CD4-positive, alpha-beta T cell treated with Interferon gamma for 1 hour (primary cell): ENCODE data around the gene AGXT.
"Not testable (repeated sequence)": the region's sequence is repeated elsewhere in the genome, so short reads cannot be mapped to it uniquely, and the experiment has no call there.

Experiments
- DNase-seq: peaks from one replicate; pipeline ENCODE4 v3.0.0-alpha.2; 2020

Gene AGXT

DNA sequence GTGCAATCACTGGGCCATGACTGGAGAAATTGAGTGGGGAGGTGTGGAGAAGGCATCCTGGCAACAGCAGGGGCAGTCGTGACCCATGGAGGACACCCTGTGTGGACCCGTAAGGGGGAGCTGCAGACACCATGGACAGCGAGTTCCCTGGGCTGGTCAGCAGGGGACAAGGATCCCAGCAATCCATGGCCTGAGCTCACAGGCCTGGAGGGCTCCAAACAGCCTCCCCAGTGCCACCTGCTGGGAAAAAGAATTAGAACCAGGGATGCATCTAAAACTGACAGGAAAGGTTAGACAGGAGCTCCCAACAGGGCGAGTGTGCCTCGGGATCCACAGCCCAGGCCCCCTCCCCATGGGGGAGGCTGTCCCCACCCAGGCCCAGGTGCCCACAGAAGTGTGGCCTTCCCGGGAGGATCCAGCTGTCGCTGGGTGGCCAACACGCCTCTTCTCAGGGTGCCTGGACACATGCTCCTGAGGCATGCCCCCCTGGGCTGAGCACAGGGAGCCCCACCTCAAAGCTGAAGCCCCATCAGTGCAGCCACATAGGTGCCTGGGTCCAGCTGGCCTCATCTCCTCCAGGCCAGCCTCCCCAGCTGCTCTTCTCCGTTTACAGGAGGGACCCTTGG, 28.1 kb upstream of the AGXT start:
- DNase-seq = no peak

DNA sequence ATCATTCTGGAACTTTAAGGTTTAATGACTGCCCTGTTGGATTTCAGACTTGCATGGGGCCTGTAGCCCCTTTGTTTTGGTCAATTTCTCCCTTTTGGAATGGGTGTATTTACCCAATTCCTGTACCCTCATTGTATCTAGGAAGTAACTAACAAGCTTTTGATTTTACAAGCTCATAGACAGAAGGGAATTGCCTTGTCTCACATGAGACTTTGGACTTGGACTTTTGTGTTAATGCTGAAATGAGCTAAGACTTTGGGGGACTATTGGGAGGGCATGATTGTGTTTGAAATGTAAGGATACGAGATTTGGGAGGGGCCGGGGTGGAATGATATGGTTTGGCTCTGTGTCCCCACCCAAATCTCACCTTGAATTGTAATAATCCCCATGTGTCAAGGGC, 22.3 kb upstream of the AGXT start:
- not testable (repeated sequence) for DNase-seq

DNA sequence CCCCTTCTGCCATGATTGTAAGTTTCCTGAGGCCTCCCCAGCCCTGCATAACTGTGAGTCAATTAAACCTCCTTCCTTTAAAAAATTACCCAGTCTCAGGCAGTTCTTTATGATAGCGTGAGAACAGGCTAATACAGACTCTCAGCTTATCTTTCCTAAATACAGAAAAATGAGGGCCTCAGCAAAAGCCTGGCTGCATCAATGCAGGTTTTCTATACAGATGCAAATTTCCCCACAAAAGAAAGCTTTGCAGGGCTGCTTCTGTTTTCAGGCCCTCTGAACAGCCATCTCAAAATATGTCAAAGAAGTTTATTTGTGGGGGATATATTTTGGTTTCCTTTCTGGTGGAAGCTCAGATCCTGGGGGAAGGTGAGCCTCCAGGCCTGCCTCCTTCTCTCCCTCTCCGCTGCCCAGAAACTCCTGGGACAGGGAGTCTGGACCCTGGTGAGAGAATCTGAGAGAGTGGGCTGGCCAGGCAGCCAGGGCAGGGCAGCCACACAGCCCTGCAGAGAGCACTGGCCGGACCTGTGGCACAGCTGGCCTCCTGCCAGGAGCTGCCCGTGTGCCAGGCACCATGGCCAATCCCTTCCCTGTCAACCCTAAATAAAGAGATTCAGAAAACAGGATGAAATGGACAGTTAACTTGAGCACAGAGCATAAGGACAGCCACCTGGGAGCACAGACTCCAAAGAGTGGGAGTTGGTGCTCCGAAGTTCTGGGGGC, 21.6 kb upstream of the AGXT start:
- no peak for DNase-seq

DNA sequence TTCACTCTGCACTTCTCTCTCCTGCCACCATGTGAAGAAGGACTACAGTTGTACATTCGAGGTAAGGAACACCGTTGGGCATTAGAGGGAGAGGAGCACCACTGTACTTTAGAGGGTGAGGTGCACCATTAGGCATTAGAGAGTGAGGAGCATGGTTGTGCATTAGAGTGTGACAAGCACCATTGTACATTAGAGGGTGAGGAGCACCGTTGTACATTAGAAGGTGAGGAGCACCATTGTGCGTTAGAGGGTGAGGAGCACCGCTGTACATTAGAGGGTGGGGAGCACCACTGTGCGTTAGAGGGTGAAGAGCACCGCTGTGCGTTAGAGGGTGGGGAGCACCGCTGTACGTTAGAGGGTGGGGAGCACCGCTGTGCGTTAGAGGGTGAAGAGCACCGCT, 20.8 kb upstream of the AGXT start:
- no peak for DNase-seq

DNA sequence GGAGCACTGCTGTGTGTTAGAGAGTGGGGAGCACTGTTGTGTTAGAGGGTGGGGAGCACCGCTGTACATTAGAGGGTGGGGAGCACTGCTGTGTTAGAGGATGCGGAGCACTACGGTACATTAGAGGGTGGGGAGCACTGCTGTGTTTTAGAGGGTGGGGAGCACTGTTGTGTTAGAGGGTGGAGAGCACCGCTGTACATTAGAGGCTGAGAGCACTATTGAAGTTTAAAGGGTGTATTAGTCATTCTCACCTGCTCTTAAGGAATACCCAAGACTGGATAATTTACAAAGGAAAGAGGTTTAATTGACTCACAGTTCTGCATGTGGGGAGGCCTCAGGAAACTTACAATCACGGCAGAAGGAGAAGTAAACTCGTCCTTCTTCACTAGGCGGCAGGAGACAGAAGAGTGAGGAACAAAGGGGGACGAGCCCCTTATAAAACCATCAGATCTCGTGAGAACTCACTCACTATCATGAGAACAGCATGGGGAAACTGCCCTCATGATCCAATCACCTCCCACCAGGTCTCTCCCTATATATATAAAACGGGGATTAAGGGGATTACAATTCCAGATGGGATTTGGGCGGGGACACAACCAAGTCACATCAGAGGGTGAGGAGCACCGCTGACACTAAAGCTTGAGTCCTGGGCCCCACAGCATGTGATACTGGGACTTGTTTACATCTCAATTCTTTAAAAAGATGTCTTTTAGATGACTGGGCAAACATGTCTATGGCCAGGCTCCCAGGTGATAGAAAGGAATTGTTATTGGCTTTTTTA, 19.5 kb upstream of the AGXT start:
- DNase-seq = no peak

DNA sequence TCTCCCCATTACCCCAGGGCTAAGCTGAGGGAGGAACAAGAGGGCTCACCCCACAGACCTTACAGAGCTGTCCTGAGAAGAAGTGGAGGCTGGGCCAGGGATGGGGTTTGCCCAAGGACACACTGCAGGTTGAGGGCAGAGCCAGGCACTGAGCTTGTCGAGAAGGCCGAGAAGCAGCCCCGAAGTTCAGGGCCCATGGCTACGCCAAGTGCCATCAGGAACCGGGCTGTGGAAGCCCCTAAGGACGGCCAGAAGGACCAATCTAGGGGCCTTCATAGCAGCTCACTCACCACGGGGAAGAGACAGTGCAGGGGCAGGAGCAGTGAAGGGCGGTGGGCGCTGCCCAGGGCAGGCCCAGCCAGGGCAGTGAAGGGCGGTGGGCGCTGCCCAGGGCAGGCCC, 18.6 kb upstream of the AGXT start:
- DNase-seq = no peak

DNA sequence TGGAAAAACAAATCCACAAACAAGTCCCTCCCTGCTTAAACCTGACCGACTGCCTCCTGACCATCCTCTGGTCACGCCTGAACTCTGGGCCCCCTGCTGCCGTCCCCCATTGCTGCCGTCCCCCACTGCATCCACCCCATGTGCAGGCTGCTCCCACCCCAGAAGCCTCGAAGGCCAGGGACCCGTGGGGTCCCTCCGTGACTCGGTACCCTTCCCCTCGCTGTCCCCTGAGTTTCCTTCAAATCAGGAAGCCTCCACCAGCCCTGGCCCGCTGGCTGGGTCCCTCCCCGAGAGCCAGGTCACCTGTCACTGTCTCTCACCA, 17.9 kb upstream of the AGXT start:
- no peak for DNase-seq

DNA sequence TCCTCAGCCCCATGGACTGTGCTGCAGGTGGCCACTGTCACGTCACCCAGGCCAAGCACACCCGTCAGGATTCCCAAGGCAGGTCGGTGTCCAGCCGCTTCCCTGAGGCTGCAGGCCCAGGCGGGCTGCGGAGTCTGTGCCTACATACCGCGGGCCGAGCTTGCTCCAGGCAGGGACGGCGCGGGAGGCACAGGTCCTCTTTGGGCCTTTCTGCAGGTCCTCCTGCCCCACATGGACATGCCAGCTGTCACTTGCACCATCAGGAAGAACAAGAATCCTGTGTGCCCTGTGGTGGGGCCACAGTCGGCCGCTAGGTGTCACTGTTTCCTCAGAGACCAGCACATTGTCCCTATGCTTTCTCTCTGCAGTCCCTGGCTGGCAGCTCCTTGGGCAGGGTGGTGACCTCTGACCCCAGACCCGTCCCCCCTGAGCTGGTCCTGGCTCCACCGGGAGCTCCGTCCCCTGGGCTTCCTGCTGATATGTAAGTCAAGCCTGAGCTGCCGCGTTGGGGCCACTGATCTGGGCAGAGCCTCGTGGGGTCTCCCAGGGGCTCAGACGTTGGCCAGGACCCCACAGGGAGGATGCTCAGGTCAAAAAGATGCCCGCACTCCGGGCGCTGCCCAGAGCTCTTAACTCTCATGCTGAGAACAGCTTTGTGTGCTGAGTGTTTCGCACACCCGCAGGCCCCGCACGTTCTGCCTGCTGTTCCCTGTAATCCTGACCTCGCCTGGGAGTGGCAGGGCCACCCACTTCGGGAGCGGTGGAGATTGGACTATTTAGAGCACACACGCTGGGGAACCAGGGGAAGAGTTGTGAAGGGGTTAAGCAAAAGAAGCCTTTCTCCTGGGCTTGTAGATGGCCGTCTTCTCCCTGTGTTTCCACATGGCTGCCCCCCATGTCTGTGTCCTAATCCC, 17.3 kb upstream of the AGXT start:
- DNase-seq = peak; percentile 68

DNA sequence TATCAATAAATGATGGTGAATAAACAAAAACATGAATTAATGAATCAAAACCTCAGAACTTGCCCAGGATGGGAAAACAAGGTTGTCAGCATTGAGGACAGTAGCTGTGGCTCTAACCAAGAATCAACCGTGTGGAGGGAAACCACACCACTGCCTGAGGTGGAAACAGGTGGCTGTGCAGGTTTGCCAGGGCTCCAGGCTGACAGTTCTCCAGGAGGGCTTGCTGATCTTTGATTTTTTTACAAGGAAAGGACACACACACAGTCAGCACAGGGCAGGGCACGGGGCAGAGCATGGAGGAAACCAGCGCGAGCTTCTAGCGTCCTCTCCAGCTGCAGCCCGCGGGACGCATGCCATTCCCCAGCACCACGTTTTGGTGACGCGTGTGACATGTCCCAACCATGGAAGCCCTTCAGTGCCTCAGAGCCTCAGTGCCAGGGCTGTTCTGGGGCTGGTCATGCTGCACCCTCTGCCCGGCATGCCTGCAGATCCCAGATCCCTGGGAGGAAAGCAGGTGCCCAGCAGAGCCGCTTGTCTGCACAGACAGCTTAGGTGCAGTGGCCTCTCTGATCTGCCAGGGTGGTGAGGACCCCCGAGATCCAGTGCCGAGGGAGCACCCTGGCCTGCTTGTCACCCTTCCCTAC, 15.8 kb upstream of the AGXT start:
- no peak for DNase-seq

DNA sequence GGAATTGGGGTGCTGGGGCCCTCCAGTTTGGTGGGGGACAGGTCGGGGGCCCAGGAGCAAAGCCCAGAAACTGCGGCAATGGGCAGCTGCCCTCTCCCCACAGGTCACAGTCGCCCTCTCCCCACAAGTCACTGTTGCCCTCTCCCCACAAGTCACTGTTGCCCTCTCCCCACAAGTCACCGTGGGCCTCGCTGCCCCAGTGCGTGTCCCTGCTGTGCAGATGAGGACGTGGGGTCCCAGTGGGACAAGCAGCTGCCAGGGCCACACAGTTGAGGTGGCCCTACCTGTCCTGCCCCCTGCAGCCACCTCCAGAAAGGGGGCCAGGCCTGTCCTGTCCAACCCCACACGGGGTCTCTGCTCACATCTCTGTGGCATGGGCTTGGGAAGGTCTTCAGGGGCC, 13.0 kb upstream of the AGXT start:
- no peak for DNase-seq

DNA sequence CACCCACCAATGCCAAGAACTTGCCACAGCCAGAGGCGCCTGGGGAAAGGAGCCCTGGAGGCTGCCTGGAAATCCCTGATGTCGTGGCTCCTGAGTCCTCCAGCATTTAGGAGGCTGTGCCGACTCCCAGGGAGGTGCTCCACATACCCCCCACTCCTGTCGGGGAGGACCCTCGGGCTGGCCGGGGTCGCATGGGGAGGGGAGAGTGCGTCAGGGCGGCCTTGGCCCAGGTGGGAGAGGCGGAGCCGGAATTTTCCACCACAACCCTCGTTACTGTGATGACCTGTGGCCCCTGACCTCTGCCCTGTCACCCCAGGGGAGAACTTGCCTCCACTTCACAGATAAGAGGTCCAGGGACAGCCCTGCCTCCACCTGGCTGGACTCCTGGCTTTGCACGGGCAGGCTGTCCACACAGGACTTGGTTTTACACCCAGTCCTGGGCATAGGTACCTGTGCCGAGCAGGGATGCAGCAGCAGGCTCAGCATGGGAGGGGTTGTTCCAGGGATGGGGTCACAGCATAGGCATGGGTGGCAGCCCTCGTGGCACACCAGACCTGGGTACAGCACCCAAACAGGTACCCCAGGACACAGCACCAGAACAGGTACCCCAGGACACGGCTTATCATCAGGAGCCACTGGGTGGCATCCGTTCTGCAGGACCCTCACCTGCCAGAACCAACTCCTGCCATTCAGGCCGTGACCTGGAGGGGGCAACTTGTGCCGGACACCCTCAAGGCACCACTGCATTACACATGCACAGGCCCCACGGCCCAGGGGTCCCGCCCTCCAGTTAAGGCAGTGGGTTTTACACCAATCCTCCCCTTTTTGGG, 12.3 kb upstream of the AGXT start:
- no peak for DNase-seq

DNA sequence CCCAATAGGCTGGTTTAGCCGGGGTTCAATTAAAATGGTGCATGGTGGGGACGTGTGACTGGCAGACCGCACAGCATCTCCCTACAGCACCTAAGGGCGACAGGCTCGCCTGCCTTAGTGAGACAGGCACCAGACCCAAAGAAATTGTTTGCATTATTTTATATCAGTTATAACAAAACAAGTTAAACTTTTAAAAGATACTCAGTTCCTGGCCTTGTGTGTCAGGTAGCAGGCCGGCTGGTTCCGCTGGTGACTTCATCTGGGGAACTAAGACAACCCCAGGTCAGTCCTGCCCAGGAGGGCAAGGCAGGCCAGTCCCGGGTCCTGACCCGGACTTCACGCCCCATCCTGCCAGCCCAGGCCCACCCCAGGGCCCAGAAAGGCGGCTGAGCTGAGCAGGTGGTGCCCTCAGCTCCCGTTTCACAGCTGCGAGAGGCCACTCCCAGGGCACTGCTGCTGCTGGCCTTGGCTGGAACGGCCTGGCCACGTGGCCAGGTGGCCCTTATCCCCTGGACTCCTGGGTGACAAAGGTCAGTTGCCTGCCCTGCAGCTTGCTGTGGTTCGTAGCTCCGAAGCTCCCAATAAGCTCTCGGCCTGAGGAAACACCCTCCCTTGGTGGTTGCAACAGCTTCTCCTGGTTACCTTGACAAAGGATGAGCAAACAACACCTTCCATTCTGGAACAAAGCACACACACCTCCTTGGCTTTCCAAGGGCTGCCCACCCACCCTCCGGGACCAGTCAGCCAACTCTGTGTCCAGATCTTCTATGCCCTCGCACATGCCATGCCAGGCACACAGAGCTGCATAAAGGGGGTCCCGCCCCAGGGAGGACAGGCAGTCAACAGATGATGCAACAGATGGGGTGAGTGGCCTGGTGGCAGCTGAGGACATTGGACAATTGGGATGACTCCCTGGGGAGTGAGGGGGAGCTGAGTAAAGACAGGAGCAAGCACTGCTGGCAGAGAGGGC, 11.3 kb upstream of the AGXT start:
- no peak for DNase-seq

DNA sequence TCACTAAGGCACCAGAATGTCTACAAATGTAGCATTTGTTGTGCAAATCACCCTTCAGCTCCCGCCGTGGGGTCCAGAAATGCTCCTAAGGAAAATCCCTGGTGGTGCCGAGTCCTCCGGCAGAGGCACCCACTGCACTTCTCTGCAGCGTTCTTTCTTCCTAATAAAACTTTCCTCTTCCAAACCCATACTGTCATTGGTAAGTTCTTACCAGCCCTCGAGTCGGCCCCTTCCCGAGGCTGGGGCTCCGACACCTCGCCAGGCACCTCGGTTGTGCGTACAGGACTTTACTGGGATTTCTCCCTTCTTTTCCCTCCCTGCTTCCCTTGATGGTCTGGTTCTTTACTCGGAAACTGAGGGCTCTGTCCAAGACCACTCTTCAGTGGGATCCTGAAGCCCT, 10.3 kb upstream of the AGXT start:
- no peak for DNase-seq

DNA sequence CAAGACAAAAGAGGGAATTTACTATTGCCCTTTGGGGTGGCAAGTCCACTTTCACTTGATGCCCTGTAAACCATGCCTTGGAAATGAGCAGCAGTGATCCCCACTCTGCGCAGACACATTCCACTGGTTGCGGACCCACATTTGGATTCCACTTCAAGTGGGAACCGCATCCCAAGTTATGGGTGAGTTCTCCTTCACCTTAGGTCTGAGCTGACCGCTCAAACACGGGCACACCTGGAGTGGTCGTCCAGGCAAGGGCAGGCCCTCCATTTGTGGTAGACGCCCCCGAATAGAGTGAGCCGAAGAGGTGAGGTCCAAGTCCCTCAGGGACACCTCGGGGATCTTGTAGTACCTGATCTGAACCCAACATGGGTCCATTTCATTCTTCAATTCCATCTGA, 9.8 kb upstream of the AGXT start:
- no peak for DNase-seq

DNA sequence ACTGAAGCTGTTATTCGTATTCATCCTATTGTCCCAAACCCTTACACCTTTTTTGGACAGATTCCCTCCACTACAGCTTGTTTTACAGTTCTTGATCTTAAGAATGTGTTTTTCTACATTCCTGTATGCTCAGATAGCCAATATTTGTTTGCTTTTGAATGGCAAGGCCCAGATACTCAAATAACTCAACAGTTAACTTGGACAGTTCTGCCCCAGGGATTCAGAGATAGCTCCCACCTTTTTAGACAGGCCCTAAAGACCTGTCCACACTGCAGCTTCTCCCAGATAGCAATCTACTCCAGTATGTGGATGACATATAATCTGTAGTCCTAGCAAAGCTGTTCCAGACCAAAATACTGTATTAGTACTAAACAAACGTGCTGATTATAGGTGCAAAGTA, 7.1 kb upstream of the AGXT start:
- DNase-seq = no peak

DNA sequence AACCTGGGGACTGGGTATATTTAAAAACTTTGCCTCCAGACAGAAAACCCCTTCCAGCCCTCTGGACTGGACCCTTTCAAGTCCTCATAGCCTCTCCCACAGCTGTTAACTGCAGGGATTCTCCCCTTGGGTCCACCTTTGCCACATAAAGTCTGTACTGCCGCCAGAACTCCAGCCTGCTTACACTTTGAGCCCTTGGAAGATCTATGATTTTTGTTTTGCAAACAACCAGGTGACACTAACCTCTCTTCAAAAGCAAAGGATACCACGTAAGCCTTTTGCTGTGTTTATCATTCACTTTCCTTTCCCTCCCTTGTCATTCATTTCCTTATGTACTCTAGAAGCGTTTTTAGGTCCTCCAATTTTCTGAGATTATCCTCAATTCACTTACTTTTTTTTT, 4.1 kb upstream of the AGXT start:
- no peak for DNase-seq

DNA sequence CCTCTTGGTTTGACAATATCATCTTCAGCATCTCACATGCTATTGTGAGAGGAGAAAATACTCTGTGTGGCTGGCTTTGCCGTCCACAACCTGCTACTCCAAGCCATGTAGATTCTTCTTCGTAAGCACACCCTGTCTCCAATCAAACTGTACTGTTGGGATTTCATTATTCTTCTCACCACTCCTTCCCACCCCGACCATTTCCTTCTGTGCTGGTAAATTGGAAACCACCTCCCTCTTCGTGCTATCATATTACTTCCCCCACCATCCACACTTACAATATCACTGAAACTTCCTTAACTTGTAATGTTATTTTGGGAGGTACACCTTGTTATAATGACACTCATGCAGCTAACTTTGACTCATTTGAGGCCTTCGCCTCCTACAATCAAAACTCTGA, 3.2 kb upstream of the AGXT start:
- DNase-seq = no peak

DNA sequence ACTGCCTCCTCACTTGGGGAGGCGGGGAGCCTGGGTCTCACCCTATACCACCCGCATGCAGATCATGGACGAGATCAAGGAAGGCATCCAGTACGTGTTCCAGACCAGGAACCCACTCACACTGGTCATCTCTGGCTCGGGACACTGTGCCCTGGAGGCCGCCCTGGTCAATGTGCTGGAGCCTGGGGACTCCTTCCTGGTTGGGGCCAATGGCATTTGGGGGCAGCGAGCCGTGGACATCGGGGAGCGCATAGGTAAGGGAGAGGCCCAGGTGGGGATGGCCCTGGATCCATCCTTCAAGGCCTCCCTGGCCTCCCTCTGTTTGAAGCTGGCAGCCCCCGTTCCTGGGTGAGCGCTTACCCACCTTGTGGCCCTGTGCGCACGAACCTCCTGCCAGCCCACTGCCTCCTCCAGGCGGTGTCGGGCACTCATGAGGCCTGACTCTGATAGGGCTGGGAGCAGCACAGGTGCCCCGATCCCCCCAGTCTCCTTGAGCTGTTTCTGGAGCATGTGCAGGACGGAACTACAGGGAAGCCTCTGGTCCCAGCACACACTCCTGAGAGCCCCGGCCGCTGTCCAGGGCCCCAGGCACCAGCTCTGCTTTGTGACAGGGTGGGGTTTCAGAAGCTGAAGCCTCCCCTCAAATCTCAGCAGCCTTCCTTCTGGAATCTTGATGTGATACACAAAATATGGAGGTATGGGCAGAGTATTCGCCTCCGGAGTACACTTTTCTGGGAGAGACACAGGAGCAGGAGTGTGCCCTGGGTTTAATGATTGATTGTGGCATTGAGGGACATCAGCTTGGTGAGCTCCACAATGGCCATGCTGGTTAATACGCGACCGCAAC, 708 bp downstream of the AGXT start:
- DNase-seq = no peak
